Left colon (tissue), 2 donors: ENCODE measurements around the gene EIF2S1. TPM values are rescaled to one million over a fixed set of nuclear protein-coding genes. Genes with fewer than 3 reads are reported as not detected.

Experiments used
- ATAC-seq: fragments of 200-7000 bp; cut with Tn5 transposase; one replicate; pipeline ENCODE4 v1.9.1; 2020; ENCODE audit warnings: mild to moderate bottlenecking, moderate library complexity
- DNase-seq, 2 donors: peaks; one replicate each; pipeline ENCODE4 v3.0.0-alpha.2; 2020
- intact Hi-C, 2 donors: fragments of 100-400 bp; cut with DNase I in 1 of 2; cut with micrococcal nuclease in 1 of 2; formaldehyde crosslinking; loops; one replicate each; pipeline versions ENCODE4 v1.11.2 to v1.14.0; 2022; cut with DNase I, micrococcal nuclease
- total RNA-seq, 2 donors: library from RNA; stranded (reverse); fragmentation: NEBNext Ultra II Directional; extraction: Animal tissue kit (Norgen Biotek cat#: 25700); gene quantifications; one replicate each; pipeline ENCODE4 v1.2.1, GENCODE V29; 2021
- donor health status: DM: no; HTN: no; CAD: no.
- donor health status: DM: yes; HTN: yes; CAD: no.

EIF2S1 gene
- total RNA-seq, 2 donors from 2014 or later: 58.1 to 66.2 TPM

GRCh38 chr14:67365476-67365875 is 5.3 kb downstream of the EIF2S1 start:
- ATAC-seq: no peak
- intact Hi-C loops: no loop called here

GRCh38 chr14:67370830-67371229 is 10.7 kb downstream of the EIF2S1 start:
- no peak for DNase-seq
- no peak for ATAC-seq
- intact Hi-C loops: no loop called here

More at GRCh38 chr14:67365476-67365875, 5.3 kb downstream of the EIF2S1 start:
- no peak for DNase-seq

GRCh38 chr14:67371247-67372148 is 11.4 kb downstream of the EIF2S1 start:
- ATAC-seq (peak; percentile 21), DNase-seq (no peak)
- intact Hi-C loops: no loop called here

- intact Hi-C loops: no loop called here
- no peak for DNase-seq
- ATAC-seq: no peak
Measured at GRCh38 chr14:67372833-67373232, 12.7 kb downstream of the EIF2S1 start.

- no peak for DNase-seq
- no peak for ATAC-seq
- intact Hi-C loops: no loop called here
Measured at GRCh38 chr14:67373347-67373746, 13.2 kb downstream of the EIF2S1 start.

- no peak for ATAC-seq
- intact Hi-C loops: no loop called here
- no peak for DNase-seq
Measured at GRCh38 chr14:67377916-67378315, 17.8 kb downstream of the EIF2S1 start.

GRCh38 chr14:67385120-67385519 is 25.0 kb downstream of the EIF2S1 start:
- intact Hi-C loops: no loop called here
- ATAC-seq (peak; percentile 41), DNase-seq (no peak)

GRCh38 chr14:67385618-67386017 is 25.5 kb downstream of the EIF2S1 start:
- intact Hi-C loops: no loop called here
- DNase-seq (no peak), ATAC-seq (peak; percentile 65)

- ATAC-seq (no peak), DNase-seq (no peak)
- intact Hi-C loops: no loop called here
Measured at GRCh38 chr14:67387195-67387594, 27.1 kb downstream of the EIF2S1 start.

GRCh38 chr14:67389275-67389674 is 29.1 kb downstream of the EIF2S1 start:
- ATAC-seq (no peak), DNase-seq (no peak)
- intact Hi-C loops: no loop called here

- intact Hi-C loops: no loop called here
- ATAC-seq (no peak), DNase-seq (no peak)
Measured at GRCh38 chr14:67389811-67390534, 29.8 kb downstream of the EIF2S1 start.

GRCh38 chr14:67391268-67391667 is 31.1 kb downstream of the EIF2S1 start:
- DNase-seq (no peak), ATAC-seq (peak; percentile 17)
- intact Hi-C loops: no loop called here

GRCh38 chr14:67392123-67392522 is 32.0 kb downstream of the EIF2S1 start:
- intact Hi-C loops: no loop called here
- no peak for ATAC-seq
- no peak for DNase-seq

- DNase-seq (no peak), ATAC-seq (no peak)
- intact Hi-C loops: no loop called here
Measured at GRCh38 chr14:67392800-67393199, 32.7 kb downstream of the EIF2S1 start.

GRCh38 chr14:67393689-67394088 is 33.6 kb downstream of the EIF2S1 start:
- intact Hi-C loops: no loop called here
- no peak for DNase-seq
- no peak for ATAC-seq

- intact Hi-C loops: no loop called here
- DNase-seq: no peak
- ATAC-seq: no peak
Measured at GRCh38 chr14:67395086-67395875, 35.2 kb downstream of the EIF2S1 start.

GRCh38 chr14:67395876-67396189 is 35.7 kb downstream of the EIF2S1 start:
- ATAC-seq (no peak), DNase-seq (no peak)
- intact Hi-C loops: no loop called here

- ATAC-seq (no peak), DNase-seq (no peak)
- intact Hi-C loops: no loop called here
Measured at GRCh38 chr14:67396381-67396970, 36.3 kb downstream of the EIF2S1 start.

- ATAC-seq: no peak
- DNase-seq: no peak
- intact Hi-C loops: no loop called here
Measured at GRCh38 chr14:67397536-67397935, 37.4 kb downstream of the EIF2S1 start.
